Esophagus squamous epithelium (tissue), 5 donors: Measurements from ENCODE around the gene ZEB2. TPM values are rescaled to one million over a fixed set of nuclear protein-coding genes. Genes with fewer than 3 reads are reported as not detected.

ENCODE experiments used
- DNase-seq: peaks from one replicate; lab custom pipeline; 2025; lab: John Stamatoyannopoulos, UW
- H3K27ac ChIP-seq, 4 donors: fragments of 200-600 bp; sonication (generic); one replicate each; pipeline ENCODE4 v1.5.1; 2016 to 2019; ENCODE audit warnings: mild to moderate bottlenecking in 1 of 4
- H3K27me3 ChIP-seq, 4 donors: fragments of 200-600 bp; sonication (generic); 1 replicate in 3 of 4; 2 replicates in 1 of 4; pipeline versions ENCODE4 v1.5.1 to v1.6.0; 2017 to 2021; ENCODE audit warnings: antibody characterized with exemption in 1 of 4
- H3K36me3 ChIP-seq, 3 donors: fragments of 200-600 bp; sonication (generic); one replicate each; pipeline ENCODE4 v1.5.1; 2016 to 2019
- H3K4me1 ChIP-seq, 3 donors: fragments of 200-600 bp; sonication (generic); one replicate each; pipeline ENCODE4 v1.5.1; 2017 to 2019
- H3K4me3 ChIP-seq, 4 donors: fragments of 200-600 bp; sonication (generic); 1 replicate in 3 of 4; 2 replicates in 1 of 4; pipeline ENCODE4 v1.5.1; 2016 to 2019; ENCODE audit warnings: mild to moderate bottlenecking in 2 of 4, moderate library complexity in 1 of 4
- H3K9me3 ChIP-seq, 3 donors: fragments of 200-600 bp; sonication (generic); one replicate each; pipeline ENCODE4 v1.5.1; 2016 to 2019
- POLR2A ChIP-seq, 4 donors: fragments of 450-650 bp; IDR thresholded peaks; one replicate each; pipeline ENCODE4 v1.6.1; 2017; ENCODE audit warnings: antibody characterized with exemption in 4 of 4, mild to moderate bottlenecking in 4 of 4, moderate library complexity in 3 of 4
- WGBS, 2 donors: methylation state at CpG; one replicate each; pipeline ENCODE4 v1.1.5; 2018; 5-methylcytosine and 5-hydroxymethylcytosine counted together
- intact Hi-C: fragments of 100-400 bp; cut with DNase I; formaldehyde crosslinking; loops from one replicate; pipeline ENCODE4 v1.15.0; 2022
- total RNA-seq, 4 donors: library from RNA; depleted of rRNA; stranded (reverse); fragments of >200 nt; gene quantifications; one replicate each; pipeline ENCODE4 v1.1.0, GENCODE V29; 2016
- TF ChIP-seq, protein P1 (sequence below), 6 experiments: fragments of 450-650 bp in 4 of 6; fragments of 200-600 bp in 2 of 6; sonication (generic) in 2 of 6; IDR thresholded peaks; one replicate each; pipeline ENCODE4 v1.5.1; 2016 to 2019; ENCODE audit warnings: antibody characterized with exemption in 6 of 6, mild to moderate bottlenecking in 4 of 6, moderate library complexity in 4 of 6
- donor health status: DM: yes; HTN: yes; CAD: no.

Gene ZEB2
- total RNA-seq, 4 donors from 2014 or later, result 3.1 to 56.5 (median 15.7) TPM

DNA sequence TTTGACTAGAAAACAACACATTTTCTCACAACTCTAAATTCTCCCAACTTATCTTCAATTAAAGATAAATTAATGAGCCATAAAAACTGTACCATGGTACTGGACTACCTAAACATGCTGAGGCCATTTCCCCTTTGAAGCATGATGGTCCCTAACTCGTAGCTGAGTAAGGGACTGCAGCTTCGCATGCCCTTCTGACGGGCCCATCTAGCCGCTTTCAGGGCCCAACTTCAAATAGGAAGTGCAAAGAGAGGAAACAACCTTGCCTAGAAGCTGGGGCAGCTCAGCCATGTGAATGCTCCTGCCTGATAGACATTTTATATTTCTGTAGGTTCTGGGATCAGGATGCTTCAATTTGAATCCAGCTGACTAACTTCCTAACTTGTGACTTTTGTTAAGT lies 72.4 kb downstream of the ZEB2 start:
- TF ChIP-seq, protein P1, sequence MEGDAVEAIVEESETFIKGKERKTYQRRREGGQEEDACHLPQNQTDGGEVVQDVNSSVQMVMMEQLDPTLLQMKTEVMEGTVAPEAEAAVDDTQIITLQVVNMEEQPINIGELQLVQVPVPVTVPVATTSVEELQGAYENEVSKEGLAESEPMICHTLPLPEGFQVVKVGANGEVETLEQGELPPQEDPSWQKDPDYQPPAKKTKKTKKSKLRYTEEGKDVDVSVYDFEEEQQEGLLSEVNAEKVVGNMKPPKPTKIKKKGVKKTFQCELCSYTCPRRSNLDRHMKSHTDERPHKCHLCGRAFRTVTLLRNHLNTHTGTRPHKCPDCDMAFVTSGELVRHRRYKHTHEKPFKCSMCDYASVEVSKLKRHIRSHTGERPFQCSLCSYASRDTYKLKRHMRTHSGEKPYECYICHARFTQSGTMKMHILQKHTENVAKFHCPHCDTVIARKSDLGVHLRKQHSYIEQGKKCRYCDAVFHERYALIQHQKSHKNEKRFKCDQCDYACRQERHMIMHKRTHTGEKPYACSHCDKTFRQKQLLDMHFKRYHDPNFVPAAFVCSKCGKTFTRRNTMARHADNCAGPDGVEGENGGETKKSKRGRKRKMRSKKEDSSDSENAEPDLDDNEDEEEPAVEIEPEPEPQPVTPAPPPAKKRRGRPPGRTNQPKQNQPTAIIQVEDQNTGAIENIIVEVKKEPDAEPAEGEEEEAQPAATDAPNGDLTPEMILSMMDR (IDR thresholded peaks at IDR 0.05), result no peak
- TF ChIP-seq POLR2A (IDR thresholded peaks at IDR 0.05), result no peak
- Histone ChIP-seq H3K36me3 (no peaks in the 10 kb centered on the region), H3K4me1 (peaks cover 0 to 61% (median 15%) of the 10 kb centered on the region in 3 donors), H3K27ac (peak overlapping the region in 1 of 4 donors; percentile 39), H3K4me3 (no peak overlapping the region), H3K9me3 (no peaks in the 10 kb centered on the region), H3K27me3 (no peaks in the 10 kb centered on the region)
- no peak for DNase-seq
- intact Hi-C loops, result no loop called here
- 91 to 93% methylated on average over 4 of the region's 4 CpGs for WGBS, 2 donors

DNA sequence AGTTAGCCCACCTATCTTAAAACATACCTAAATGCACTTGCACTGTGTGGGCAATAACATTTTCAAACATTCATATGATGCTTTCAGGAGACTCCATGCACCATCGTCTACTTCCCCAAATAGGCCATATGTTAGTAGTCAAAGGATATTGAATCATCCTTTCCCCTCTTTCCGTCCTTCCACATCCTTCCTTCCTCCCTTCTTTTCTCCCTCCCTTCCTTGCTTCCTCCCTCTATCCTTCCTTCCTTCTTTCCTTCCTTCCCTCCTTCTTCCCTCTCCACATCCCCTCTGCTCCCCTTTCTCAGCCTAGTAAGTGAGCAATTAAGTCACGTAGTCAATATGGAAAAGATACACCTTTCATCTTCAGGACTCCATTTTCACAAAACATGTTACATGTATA lies 73.8 kb downstream of the ZEB2 start:
- TF ChIP-seq, protein P1 (IDR thresholded peaks at IDR 0.05), result no peak
- no peak for TF ChIP-seq POLR2A (IDR thresholded peaks at IDR 0.05)
- peaks cover 0 to 61% (median 17%) of the 10 kb centered on the region in 3 donors for H3K4me1 ChIP-seq
- no peaks in the 10 kb centered on the region for H3K9me3 ChIP-seq
- H3K4me3 ChIP-seq, result no peak overlapping the region
- DNase-seq, result no peak
- intact Hi-C loops, result no loop called here
- H3K27ac ChIP-seq, result peak overlapping the region in 1 of 4 donors; percentile 26
- no peaks in the 10 kb centered on the region for H3K36me3 ChIP-seq
- H3K27me3 ChIP-seq, result no peaks in the 10 kb centered on the region
- 68 to 76% methylated on average over 3 of the region's 3 CpGs for WGBS, 2 donors

DNA sequence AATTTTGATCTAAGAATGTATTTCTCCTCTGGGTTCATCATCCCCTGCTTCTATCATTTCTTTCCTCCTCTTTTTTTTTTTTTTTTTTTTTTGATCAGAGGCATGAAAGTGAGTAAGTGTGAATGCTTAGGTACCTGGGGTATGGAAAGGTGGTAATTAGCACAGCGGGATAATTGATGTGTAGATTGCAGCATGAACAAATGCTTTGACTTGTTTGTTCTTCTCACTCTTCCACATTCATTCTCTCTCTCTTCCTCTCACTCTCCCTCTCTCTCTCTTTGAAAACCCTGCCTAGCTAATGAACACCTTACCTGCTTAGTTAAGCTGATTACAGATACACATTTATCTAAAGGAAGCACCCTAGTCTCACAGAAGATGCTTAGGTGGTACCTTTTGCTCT lies 74.7 kb downstream of the ZEB2 start:
- no peaks in the 10 kb centered on the region for H3K27me3 ChIP-seq
- H3K9me3 ChIP-seq, result no peaks in the 10 kb centered on the region
- WGBS, 2 donors, result 93% methylated on average over 1 of the region's 1 CpG
- no peak overlapping the region for H3K4me3 ChIP-seq
- peaks cover 0 to 63% (median 22%) of the 10 kb centered on the region in 3 donors for H3K4me1 ChIP-seq
- DNase-seq, result no peak
- H3K36me3 ChIP-seq, result no peaks in the 10 kb centered on the region
- intact Hi-C loops, result no loop called here
- H3K27ac ChIP-seq, result no peak overlapping the region
- no peak for TF ChIP-seq POLR2A (IDR thresholded peaks at IDR 0.05)
- TF ChIP-seq, protein P1 (IDR thresholded peaks at IDR 0.05), result no peak

DNA sequence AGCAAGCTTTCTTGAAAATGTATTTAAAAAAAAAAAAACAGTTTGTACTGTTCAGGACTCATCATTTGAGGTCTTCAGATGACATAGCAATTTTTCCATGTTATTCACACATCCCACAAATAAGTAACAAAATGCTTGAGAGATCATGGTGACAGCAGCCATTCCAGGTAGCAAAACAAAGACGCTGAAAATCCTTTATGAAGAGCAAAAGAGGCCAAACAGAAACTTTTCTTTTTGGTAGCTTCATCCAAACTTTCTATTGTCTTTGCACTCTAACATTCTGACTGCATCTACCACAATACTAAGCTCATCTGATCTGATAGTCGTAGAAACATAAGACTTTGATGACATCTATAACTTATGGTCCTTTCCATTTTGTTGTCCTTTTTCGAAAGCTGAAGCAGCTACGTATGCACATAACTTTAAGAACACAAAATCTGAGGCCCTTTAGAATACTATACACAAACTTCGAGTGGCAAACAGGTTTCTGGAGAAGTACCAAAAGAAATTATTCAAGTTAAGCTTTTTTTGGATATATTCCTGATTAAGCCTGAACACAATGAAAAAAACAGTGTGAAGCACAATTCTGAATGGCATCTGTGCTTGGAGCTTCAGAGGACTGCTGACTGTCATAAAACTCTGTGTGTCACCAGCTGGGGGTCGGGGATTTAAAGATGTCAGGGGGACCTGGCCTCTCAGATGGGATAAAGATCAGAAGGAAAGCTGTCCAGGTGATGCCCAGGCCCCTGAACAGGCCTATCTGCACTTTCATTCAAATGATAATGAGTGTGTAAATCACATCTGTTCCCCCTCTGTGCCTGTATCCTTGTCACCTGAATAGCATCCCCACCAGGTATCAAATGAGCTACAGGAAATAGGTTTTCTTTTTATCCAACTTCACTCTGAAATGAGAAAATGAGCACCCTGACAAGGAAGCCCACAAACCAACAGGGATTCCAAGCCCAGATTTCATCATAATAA lies 75.8 kb downstream of the ZEB2 start:
- peaks cover 0 to 66% (median 18%) of the 10 kb centered on the region in 3 donors for H3K4me1 ChIP-seq
- TF ChIP-seq, protein P1 (IDR thresholded peaks at IDR 0.05), result no peak
- TF ChIP-seq POLR2A (IDR thresholded peaks at IDR 0.05), result no peak
- H3K36me3 ChIP-seq, result no peaks in the 10 kb centered on the region
- peak overlapping the region in 1 of 4 donors; percentile 21 for H3K4me3 ChIP-seq
- H3K27ac ChIP-seq, result peak overlapping the region in 3 of 4 donors; percentile 35 to 65 (median 43)
- no peaks in the 10 kb centered on the region for H3K9me3 ChIP-seq
- no peak for DNase-seq
- intact Hi-C loops, result no loop called here
- whole genome bisulfite sequencing, 2 donors, result 51 to 52% methylated on average over 6 of the region's 6 CpGs
- H3K27me3 ChIP-seq, result no peaks in the 10 kb centered on the region

DNA sequence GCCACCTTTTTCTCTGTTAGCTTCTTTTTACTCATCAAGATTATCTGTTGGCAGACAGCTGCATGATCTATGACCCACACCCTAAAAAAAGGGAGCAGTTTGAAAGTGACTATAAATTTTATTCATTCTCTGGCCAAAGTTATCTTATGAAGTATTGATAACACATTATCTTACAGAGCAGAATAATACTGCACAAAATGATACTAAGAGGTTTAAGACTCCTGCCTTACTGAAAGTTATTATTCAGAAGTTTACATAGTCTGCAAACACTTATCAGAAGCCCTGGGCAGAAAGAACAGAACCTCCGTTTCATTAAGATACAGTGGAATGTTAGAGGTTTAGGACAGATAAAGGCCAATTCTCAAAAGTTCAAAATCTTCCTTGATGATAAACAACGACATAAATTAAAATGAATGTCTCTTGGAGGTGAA lies 78.2 kb downstream of the ZEB2 start:
- TF ChIP-seq, protein P1 (IDR thresholded peaks at IDR 0.05), result no peak
- no peak for TF ChIP-seq POLR2A (IDR thresholded peaks at IDR 0.05)
- no peaks in the 10 kb centered on the region for H3K27me3 ChIP-seq
- H3K9me3 ChIP-seq, result no peaks in the 10 kb centered on the region
- intact Hi-C loops, result no loop called here
- no peak for DNase-seq
- H3K27ac ChIP-seq, result peak overlapping the region in 2 of 4 donors; percentile 5 to 45
- peaks cover 0 to 72% (median 17%) of the 10 kb centered on the region in 3 donors for H3K4me1 ChIP-seq
- WGBS, 2 donors, result 58 to 69% methylated on average over 2 of the region's 2 CpGs
- H3K4me3 ChIP-seq, result no peak overlapping the region
- H3K36me3 ChIP-seq, result no peaks in the 10 kb centered on the region
